ENCODE measurements around the gene NPDC1. TPM values are rescaled to one million over a fixed set of nuclear protein-coding genes. Genes with fewer than 3 reads are reported as not detected.
A peak's percentile ranks its signal among the peaks of the same experiment; 100 is the strongest.

The NPDC1 gene
- total RNA-seq, 3 donors from 2014 or later: 21.9 to 63.9 (median 63.1) TPM

DNA sequence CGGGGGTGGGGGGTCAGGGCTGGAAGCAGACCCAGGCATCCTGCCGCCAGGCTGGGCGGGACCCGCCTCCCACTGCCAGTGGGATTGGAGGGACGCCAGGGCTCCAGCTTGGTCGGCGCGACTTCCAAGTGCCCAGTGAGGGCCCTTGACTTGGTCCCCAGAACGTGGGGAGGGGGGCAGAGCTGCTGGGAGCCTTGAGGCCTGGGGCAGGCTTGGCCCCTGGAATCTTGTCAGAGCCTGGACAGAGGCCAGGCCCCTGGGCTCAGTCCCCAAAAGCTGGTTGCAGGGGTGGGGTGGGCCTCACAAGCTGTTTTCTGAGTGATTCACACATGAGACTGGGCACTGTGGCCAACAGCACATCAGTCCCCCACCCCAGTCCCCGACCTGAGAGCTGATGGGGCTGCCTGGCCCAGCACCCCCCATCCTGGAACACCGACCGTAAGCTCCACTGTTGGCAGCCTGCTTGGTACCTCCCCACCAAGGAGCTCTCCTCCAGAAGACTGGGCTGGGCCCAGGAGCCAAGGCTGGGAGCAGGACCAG is 50.1 kb downstream of the NPDC1 start:
- H3K36me3 ChIP-seq: no peaks in the 10 kb centered on the region
- no peaks in the 10 kb centered on the region for H3K27me3 ChIP-seq
- DNase-seq (ENCODE audit: low spot score in 2 of 2): no peak
- H3K9me3 ChIP-seq: no peaks in the 10 kb centered on the region
- TF ChIP-seq POLR2AphosphoS5 (IDR thresholded peaks at IDR 0.05) (no peak), POLR2A (IDR thresholded peaks at IDR 0.05) (no peak)
- TF ChIP-seq, protein P1, sequence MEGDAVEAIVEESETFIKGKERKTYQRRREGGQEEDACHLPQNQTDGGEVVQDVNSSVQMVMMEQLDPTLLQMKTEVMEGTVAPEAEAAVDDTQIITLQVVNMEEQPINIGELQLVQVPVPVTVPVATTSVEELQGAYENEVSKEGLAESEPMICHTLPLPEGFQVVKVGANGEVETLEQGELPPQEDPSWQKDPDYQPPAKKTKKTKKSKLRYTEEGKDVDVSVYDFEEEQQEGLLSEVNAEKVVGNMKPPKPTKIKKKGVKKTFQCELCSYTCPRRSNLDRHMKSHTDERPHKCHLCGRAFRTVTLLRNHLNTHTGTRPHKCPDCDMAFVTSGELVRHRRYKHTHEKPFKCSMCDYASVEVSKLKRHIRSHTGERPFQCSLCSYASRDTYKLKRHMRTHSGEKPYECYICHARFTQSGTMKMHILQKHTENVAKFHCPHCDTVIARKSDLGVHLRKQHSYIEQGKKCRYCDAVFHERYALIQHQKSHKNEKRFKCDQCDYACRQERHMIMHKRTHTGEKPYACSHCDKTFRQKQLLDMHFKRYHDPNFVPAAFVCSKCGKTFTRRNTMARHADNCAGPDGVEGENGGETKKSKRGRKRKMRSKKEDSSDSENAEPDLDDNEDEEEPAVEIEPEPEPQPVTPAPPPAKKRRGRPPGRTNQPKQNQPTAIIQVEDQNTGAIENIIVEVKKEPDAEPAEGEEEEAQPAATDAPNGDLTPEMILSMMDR (IDR thresholded peaks at IDR 0.05): no peak
- H3K4me1 ChIP-seq: peaks cover 7 to 27% of the 10 kb centered on the region in 2 donors
- intact Hi-C loops (cut with DNase I; ENCODE audit: low total_unique reads): no loop called here
- peak overlapping the region; percentile 0 to 62 (median 47) for H3K4me3 ChIP-seq
- H3K27ac ChIP-seq: peak overlapping the region; percentile 29 to 35

DNA sequence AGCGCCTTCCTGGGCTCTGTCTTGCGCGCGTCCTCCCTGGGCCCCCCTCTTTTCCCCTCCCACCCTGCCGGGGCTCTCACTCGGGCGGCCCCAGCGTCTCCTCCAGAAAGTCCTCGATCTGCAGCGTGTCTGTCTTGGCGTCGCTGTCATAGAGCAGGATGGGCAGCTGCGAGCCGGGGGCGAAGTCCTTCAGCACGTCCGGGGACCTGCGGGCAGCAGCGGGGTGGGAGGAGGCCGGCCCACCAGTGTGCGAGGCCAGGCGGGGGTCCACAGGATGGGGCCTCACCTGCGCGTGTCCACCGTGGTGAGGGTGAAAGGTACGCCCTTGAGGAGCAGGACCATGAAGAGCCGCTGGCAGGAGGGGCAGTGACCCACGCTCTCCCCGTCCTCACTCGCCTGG is 50.6 kb downstream of the NPDC1 start:
- H3K27me3 ChIP-seq: no peaks in the 10 kb centered on the region
- H3K4me1 ChIP-seq: peaks cover 7 to 27% of the 10 kb centered on the region in 2 donors
- H3K9me3 ChIP-seq: no peaks in the 10 kb centered on the region
- H3K27ac ChIP-seq: no peak overlapping the region
- TF ChIP-seq, protein P1 (IDR thresholded peaks at IDR 0.05): no peak
- TF ChIP-seq POLR2A (IDR thresholded peaks at IDR 0.05) (no peak), POLR2AphosphoS5 (IDR thresholded peaks at IDR 0.05) (no peak)
- DNase-seq (ENCODE audit: low spot score in 2 of 2): no peak
- no peaks in the 10 kb centered on the region for H3K36me3 ChIP-seq
- intact Hi-C loops (cut with DNase I; ENCODE audit: low total_unique reads): no loop called here
- peak overlapping the region in 1 of 3 donors; percentile 62 for H3K4me3 ChIP-seq

DNA sequence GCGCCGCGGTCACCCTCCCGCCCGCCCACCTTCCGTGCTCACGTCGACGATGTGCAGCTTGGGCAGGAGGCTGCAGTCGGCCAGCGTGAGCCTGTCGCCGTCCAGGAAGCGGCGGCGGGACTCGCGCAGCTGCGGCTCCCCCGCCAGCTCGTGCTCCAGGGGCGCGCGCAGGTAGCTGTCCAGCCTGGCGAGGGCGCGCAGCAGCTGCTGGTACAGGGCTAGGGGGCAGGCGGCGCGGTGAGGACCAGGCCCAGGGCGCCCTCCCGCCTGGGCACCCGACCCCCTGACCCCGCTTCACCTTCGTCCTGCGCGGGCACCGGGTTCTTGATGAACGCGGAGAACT is 51.1 kb downstream of the NPDC1 start:
- no peak for TF ChIP-seq POLR2AphosphoS5 (IDR thresholded peaks at IDR 0.05)
- TF ChIP-seq, protein P1 (IDR thresholded peaks at IDR 0.05): no peak
- TF ChIP-seq POLR2A (IDR thresholded peaks at IDR 0.05): no peak
- Histone ChIP-seq H3K36me3 (no peaks in the 10 kb centered on the region), H3K9me3 (no peaks in the 10 kb centered on the region), H3K4me3 (peak overlapping the region in 1 of 3 donors; percentile 62), H3K4me1 (peaks cover 7 to 27% of the 10 kb centered on the region in 2 donors), H3K27me3 (no peaks in the 10 kb centered on the region), H3K27ac (no peak overlapping the region)
- intact Hi-C loops (cut with DNase I; ENCODE audit: low total_unique reads): no loop called here
- no peak for DNase-seq (ENCODE audit: low spot score in 2 of 2)

DNA sequence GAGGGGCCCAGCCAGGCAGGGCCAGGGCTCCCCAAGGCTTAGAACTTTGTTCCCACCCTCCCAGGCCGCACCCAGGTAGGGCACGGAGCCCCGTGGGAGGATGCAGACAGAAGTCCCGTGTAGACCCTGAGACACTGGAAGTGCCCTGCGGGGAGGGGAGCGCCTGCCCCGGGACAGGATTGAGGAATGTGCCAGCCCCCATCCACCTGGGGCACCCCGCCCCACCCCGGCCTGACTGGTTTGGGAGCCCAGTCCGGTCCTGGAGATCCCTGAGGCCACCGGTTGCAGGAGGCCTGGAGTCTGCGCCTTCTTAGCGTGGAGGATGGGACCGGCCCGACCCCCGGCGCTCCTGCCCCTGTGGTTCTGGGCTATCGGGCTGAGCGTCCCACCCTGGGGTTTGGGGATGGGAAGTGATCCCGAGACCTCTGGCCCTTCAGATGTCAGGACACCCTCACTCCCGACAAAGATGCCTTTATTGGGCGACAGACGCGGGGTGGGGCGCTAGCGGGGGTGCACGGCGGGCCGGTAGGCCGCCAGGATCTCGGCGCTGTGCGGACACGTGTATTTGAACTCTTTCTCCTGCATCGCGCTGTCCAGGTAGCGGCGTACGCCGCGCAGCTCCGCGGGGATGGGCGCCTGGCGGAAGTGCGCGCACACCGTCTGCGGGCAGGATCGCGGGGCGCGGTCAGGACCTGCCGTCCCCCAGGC is 51.6 kb downstream of the NPDC1 start:
- Histone ChIP-seq H3K27ac (peak overlapping the region in 1 of 2 donors; percentile 7), H3K9me3 (no peaks in the 10 kb centered on the region), H3K4me1 (peaks cover 7 to 27% of the 10 kb centered on the region in 2 donors), H3K36me3 (no peaks in the 10 kb centered on the region), H3K4me3 (peak overlapping the region in 1 of 3 donors; percentile 62), H3K27me3 (no peaks in the 10 kb centered on the region)
- TF ChIP-seq POLR2AphosphoS5 (IDR thresholded peaks at IDR 0.05) (no peak), POLR2A (IDR thresholded peaks at IDR 0.05) (no peak)
- TF ChIP-seq, protein P1 (IDR thresholded peaks at IDR 0.05): no peak
- intact Hi-C loops (cut with DNase I; ENCODE audit: low total_unique reads): no loop called here
- DNase-seq (ENCODE audit: low spot score in 2 of 2): no peak

DNA sequence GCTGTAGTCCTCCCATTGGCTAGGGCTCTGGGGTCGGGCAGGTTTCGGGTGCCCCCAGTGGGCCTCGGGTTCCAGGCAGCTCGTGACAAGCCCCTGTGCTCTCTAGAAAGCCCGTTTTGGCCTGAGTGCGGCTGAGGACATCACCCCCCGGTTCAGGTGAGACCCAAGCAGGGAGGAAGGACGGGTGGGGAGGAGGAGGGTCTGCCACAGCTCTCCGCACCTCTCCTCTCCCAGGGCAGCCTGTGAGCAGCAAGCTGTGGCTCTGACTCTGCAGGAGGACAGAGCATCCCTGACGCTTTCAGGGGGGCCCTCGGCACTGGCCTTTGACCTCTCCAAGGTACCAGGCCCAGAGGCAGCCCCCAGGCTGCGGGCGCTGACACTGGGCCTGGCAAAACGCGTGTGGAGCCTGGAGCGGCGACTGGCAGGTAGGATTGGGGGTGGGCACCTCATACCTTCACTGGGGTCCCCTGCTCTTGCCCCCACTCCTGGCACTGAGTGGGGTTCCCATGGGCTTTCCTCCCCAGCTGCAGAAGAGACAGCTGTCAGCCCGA is 53.1 kb downstream of the NPDC1 start:
- Histone ChIP-seq H3K27ac (peak overlapping the region; percentile 94 to 98), H3K4me1 (peaks cover 7 to 27% of the 10 kb centered on the region in 2 donors), H3K4me3 (peak overlapping the region; percentile 55 to 83 (median 79)), H3K9me3 (no peaks in the 10 kb centered on the region), H3K27me3 (no peaks in the 10 kb centered on the region), H3K36me3 (no peaks in the 10 kb centered on the region)
- no peak for TF ChIP-seq POLR2A (IDR thresholded peaks at IDR 0.05)
- TF ChIP-seq, protein P1 (IDR thresholded peaks at IDR 0.05): peak in 1 of 3 donors; percentile 1
- TF ChIP-seq POLR2AphosphoS5 (IDR thresholded peaks at IDR 0.05): no peak
- no peak for DNase-seq (ENCODE audit: low spot score in 2 of 2)
- intact Hi-C loops (cut with DNase I; ENCODE audit: low total_unique reads): no loop called here

Data from breast epithelium (tissue), 4 donors.